ENCODE results near the gene AOC2. TPM values are rescaled to one million over a fixed set of nuclear protein-coding genes. Genes with fewer than 3 reads are reported as not detected.

The AOC2 gene
- total and polyA plus RNA-seq, 2 of the 8 experiments (the other 6 are each of a cell fraction or from before 2014, with no cell fraction given): 4.2 to 4.7 TPM

DNA sequence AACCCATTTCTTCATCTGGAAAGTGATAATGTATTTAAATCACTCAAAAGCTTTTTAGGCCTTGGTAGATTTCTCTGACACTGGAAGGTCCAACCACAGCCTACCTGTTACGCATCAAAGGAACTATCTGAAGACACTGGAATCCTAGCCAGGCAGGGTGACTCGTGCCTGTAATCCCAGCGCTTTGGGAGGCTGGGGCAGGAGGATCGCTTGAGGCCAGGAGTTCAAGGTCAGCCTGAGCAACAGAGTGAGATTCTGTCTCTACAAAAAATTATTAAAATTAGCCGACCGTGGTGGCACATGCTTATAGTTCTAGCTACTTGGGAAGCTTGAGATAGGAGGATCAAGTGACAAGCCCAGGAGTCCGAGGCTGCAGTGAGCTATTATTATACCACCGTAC, 37.8 kb downstream of the AOC2 start:
- no peak overlapping the region for H4K8ac ChIP-seq (ENCODE audit: extremely low read depth, insufficient read depth, low read length)
- WGBS, 2 experiments (ENCODE audit: extremely low coverage in 1 of 2, insufficient coverage in 1 of 2, insufficient read length in 1 of 2, insufficient replicate concordance in 2 of 2, low coverage in 1 of 2, low lambda C conversion rate in 2 of 2, missing lambda C conversion rate in 1 of 2): 82% methylated on average over 8 of the region's 8 CpGs; no CpG with 5 or more reads in 1 of the 2 experiments
- no peak overlapping the region for H3K14ac ChIP-seq (ENCODE audit: insufficient read length)
- H4K5ac ChIP-seq (ENCODE audit: insufficient read length, low read depth, low read length): no peak overlapping the region
- H3K36me3 ChIP-seq (ENCODE audit: control insufficient read depth in 2 of 4, insufficient read depth in 4 of 4, low read length in 3 of 4): no peaks in the 10 kb centered on the region
- DNase-seq (ENCODE audit: low read depth in 1 of 2, low spot score in 2 of 2) (no peak), FAIRE-seq (no peak)
- no peak overlapping the region for H2BK12ac ChIP-seq (ENCODE audit: low read depth, low read length)
- no peak overlapping the region for H2BK120ac ChIP-seq (replicated peaks; ENCODE audit: low read depth, low read length)
- no peak overlapping the region for H3K56ac ChIP-seq (replicated peaks; ENCODE audit: insufficient read length, low read depth, low read length)
- no peak overlapping the region for H3K9ac ChIP-seq (replicated peaks in 1 of 4; ENCODE audit: extremely low read depth in 1 of 4, low read depth in 3 of 4, low read length in 3 of 4)
- peaks cover 0 to 5% (median 0%) of the 10 kb centered on the region in 4 experiments; a peak in 4 of 7 replicates for H3K27me3 ChIP-seq (replicated peaks in 1 of 4; ENCODE audit: control insufficient read depth in 3 of 4, extremely low read depth in 1 of 4, insufficient read depth in 3 of 4, low read length in 3 of 4)
- H2AK5ac ChIP-seq (ENCODE audit: low read depth, low read length): no peak overlapping the region
- no peak overlapping the region for H3K18ac ChIP-seq (ENCODE audit: extremely low read depth, low read length)
- ChIA-PET CTCF (ENCODE audit: partially characterized antibody) (interaction anchor here (0.7 to 2.3 kb wide), 9 partner anchors 9 to 1169 kb away, joined by 3 to 7 read pairs (median 3); no protein-coding TSS in a partner anchor), POLR2A (ENCODE audit: partially characterized antibody) (no interaction called here)
- no peaks in the 10 kb centered on the region for H3K9me3 ChIP-seq (ENCODE audit: insufficient read depth in 2 of 2, low read depth in 1 of 2, low read length in 1 of 2)
- no peaks in the 10 kb centered on the region for H3K79me2 ChIP-seq (ENCODE audit: control insufficient read depth in 1 of 2, insufficient read depth in 2 of 2, low read length in 2 of 2)
- no peak overlapping the region for H2BK5ac ChIP-seq (ENCODE audit: low read depth, low read length)
- no peak overlapping the region for H2BK20ac ChIP-seq (ENCODE audit: low read length)
- H2BK15ac ChIP-seq (ENCODE audit: low read length): no peak overlapping the region
- no peak overlapping the region for H2AFZ ChIP-seq (ENCODE audit: low read length)
- H3K79me1 ChIP-seq (ENCODE audit: low read depth, low read length): no peaks in the 10 kb centered on the region
- no peak overlapping the region for H4K91ac ChIP-seq (replicated peaks; ENCODE audit: insufficient read length, low read length)
- no peak overlapping the region for H3K4me2 ChIP-seq (ENCODE audit: insufficient read depth in 1 of 2, low read depth in 2 of 2, low read length in 2 of 2)
- no peak overlapping the region for H3K4me3 ChIP-seq (ENCODE audit: extremely low read depth in 1 of 4, insufficient read depth in 2 of 4, low read depth in 3 of 4, low read length in 4 of 4)
- H4K20me1 ChIP-seq (replicated peaks in 1 of 2; ENCODE audit: control insufficient read depth in 1 of 2, insufficient read depth in 2 of 2, low read length in 2 of 2): no peaks in the 10 kb centered on the region
- H3K23me2 ChIP-seq (ENCODE audit: low read depth, low read length): peaks cover 2% of the 10 kb centered on the region; the same call in 1 of the 2 replicates
- no peak overlapping the region for H3K27ac ChIP-seq (ENCODE audit: low read depth, low read length)
- H3K23ac ChIP-seq (ENCODE audit: insufficient read length): no peak overlapping the region
- H3K4ac ChIP-seq (replicated peaks; ENCODE audit: insufficient read length, low read depth, low read length): no peak overlapping the region
- peaks cover 0 to 8% (median 5%) of the 10 kb centered on the region in 4 experiments; a peak in 4 of 7 replicates for H3K4me1 ChIP-seq (replicated peaks in 1 of 4; ENCODE audit: control insufficient read depth in 3 of 4, insufficient read depth in 4 of 4, low read length in 3 of 4)
- no peak for TF ChIP-seq SUZ12 (IDR thresholded peaks at IDR 0.05; ENCODE audit: low read length)
- no peak for TF ChIP-seq TBP (IDR thresholded peaks at IDR 0.05; ENCODE audit: low read depth, low read length)
- TF ChIP-seq POLR2AphosphoS5 (IDR thresholded peaks at IDR 0.05; ENCODE audit: low read depth, low read length): no peak
- no peak for TF ChIP-seq RXRA (IDR thresholded peaks at IDR 0.05; ENCODE audit: insufficient read depth, low read depth, low read length)
- TF ChIP-seq, protein P1, sequence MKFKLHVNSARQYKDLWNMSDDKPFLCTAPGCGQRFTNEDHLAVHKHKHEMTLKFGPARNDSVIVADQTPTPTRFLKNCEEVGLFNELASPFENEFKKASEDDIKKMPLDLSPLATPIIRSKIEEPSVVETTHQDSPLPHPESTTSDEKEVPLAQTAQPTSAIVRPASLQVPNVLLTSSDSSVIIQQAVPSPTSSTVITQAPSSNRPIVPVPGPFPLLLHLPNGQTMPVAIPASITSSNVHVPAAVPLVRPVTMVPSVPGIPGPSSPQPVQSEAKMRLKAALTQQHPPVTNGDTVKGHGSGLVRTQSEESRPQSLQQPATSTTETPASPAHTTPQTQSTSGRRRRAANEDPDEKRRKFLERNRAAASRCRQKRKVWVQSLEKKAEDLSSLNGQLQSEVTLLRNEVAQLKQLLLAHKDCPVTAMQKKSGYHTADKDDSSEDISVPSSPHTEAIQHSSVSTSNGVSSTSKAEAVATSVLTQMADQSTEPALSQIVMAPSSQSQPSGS (IDR thresholded peaks at IDR 0.05; ENCODE audit: low read length): no peak
- TF ChIP-seq RAD21 (IDR thresholded peaks at IDR 0.05 in 1 of 2, conservative IDR thresholded peaks at IDR 0.05 in 1 of 2; ENCODE audit: low read depth in 2 of 2, low read length in 2 of 2): no peak
- TF ChIP-seq SP2 (IDR thresholded peaks at IDR 0.05; ENCODE audit: low read length): no peak
- TF ChIP-seq, protein P2, sequence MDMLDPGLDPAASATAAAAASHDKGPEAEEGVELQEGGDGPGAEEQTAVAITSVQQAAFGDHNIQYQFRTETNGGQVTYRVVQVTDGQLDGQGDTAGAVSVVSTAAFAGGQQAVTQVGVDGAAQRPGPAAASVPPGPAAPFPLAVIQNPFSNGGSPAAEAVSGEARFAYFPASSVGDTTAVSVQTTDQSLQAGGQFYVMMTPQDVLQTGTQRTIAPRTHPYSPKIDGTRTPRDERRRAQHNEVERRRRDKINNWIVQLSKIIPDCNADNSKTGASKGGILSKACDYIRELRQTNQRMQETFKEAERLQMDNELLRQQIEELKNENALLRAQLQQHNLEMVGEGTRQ (IDR thresholded peaks at IDR 0.05; ENCODE audit: low read length): no peak
- no peak for TF ChIP-seq PHF8 (conservative IDR thresholded peaks at IDR 0.05; ENCODE audit: low read depth, low read length)
- TF ChIP-seq EP300 (IDR thresholded peaks at IDR 0.05; ENCODE audit: borderline replicate concordance in 1 of 2, low read depth in 2 of 2, low read length in 2 of 2): no peak
